RPMI8226 (cell line): ENCODE measurements around the gene POLR2B.
"Not testable (repeated sequence)": the region's sequence is repeated elsewhere in the genome, so short reads cannot be mapped to it uniquely, and the experiment has no call there.

ENCODE experiments used
- DNase-seq: peaks from one replicate; pipeline ENCODE4 v3.0.0-alpha.2; 2015

The POLR2B gene

GRCh38 chr4:57059890-57060716 is 81.4 kb downstream of the POLR2B start:
- DNase-seq: no peak

GRCh38 chr4:57060717-57061067 is 82.0 kb downstream of the POLR2B start:
- DNase-seq: not testable (repeated sequence)

- no peak for DNase-seq
These were observed 82.7 kb downstream of the POLR2B start for GRCh38 chr4:57061395-57061794.

- DNase-seq: no peak
These were observed 84.8 kb downstream of the POLR2B start for GRCh38 chr4:57063518-57063917.

GRCh38 chr4:57064120-57064519 is 85.4 kb downstream of the POLR2B start:
- no peak for DNase-seq

GRCh38 chr4:57064811-57065711 is 86.4 kb downstream of the POLR2B start:
- DNase-seq: no peak

- no peak for DNase-seq
These were observed 87.2 kb downstream of the POLR2B start for GRCh38 chr4:57065730-57066482.

- DNase-seq: no peak
These were observed 89.7 kb downstream of the POLR2B start for GRCh38 chr4:57068237-57068981.

GRCh38 chr4:57070461-57070860 is 91.8 kb downstream of the POLR2B start:
- DNase-seq: no peak

GRCh38 chr4:57071326-57071725 is 92.6 kb downstream of the POLR2B start:
- DNase-seq: no peak

- DNase-seq: no peak
These were observed 94.9 kb downstream of the POLR2B start for GRCh38 chr4:57073559-57073958.

- no peak for DNase-seq
These were observed 96.0 kb downstream of the POLR2B start for GRCh38 chr4:57074744-57075143.

GRCh38 chr4:57075367-57075766 is 96.7 kb downstream of the POLR2B start:
- DNase-seq: no peak

- DNase-seq: no peak
These were observed 98.0 kb downstream of the POLR2B start for GRCh38 chr4:57076646-57077045.

GRCh38 chr4:57077550-57078343 is 99.1 kb downstream of the POLR2B start:
- no peak for DNase-seq

- no peak for DNase-seq
These were observed 100.2 kb downstream of the POLR2B start for GRCh38 chr4:57078685-57079521.
